IMR-90 (cell line): Measurements from ENCODE around the gene SIM2. TPM values are rescaled to one million over a fixed set of nuclear protein-coding genes. Genes with fewer than 3 reads are reported as not detected.

ENCODE experiments used
- ATAC-seq: fragments of 200-7000 bp; cut with Tn5 transposase; 2 replicates; pipeline ENCODE4 v1.9.1; 2020; ENCODE audit warnings: low read depth, mild to moderate bottlenecking, moderate library complexity
- BruUV-seq: library from RNA; stranded (reverse); fragments of 400-500 nt; replicated peaks from 2 replicates; lab custom pipeline; 2021; lab: Mats Ljungman, UMichigan
- CTCF ChIA-PET: fragments of 300-600 bp; formaldehyde crosslinking; extraction: SDS; loops from one replicate; lab custom pipeline; 2021; ENCODE audit warnings: antibody characterized with exemption; lab: Yijun Ruan, JAX
- POLR2A ChIA-PET: fragments of 300-600 bp; sonication (Branson Sonifier 250); formaldehyde crosslinking; loops from one replicate; lab custom pipeline; 2022; ENCODE audit warnings: antibody characterized with exemption; ENCODE audit not compliant: unreplicated experiment; lab: Charles Lee
- DNase-seq: peaks from one replicate; pipeline ENCODE4 v3.0.0; 2013
- H2AFZ ChIP-seq: replicated peaks from 2 replicates; pipeline ENCODE3; 2013; ENCODE audit warnings: low read length, mild to moderate bottlenecking; ENCODE audit not compliant: poor library complexity
- H2AK5ac ChIP-seq: 2 replicates; pipeline ENCODE4 v1.6.1; 2013; ENCODE audit warnings: low read depth, low read length, inconsistent platforms
- H2AK9ac ChIP-seq: replicated peaks from 2 replicates; pipeline ENCODE3; 2013; ENCODE audit warnings: mild to moderate bottlenecking, low read depth, low read length, moderate library complexity; ENCODE audit not compliant: poor library complexity
- H2BK120ac ChIP-seq: 2 replicates; pipeline ENCODE4 v1.6.1; 2013; ENCODE audit warnings: low read depth, low read length, inconsistent platforms
- H2BK15ac ChIP-seq: 3 replicates; pipeline ENCODE4 v1.6.1; 2013; ENCODE audit warnings: low read depth, low read length, inconsistent platforms
- H2BK20ac ChIP-seq: 2 replicates; pipeline ENCODE4 v1.6.1; 2013; ENCODE audit warnings: low read depth, mild to moderate bottlenecking, inconsistent platforms, low read length, moderate library complexity
- H2BK5ac ChIP-seq: 2 replicates; pipeline ENCODE4 v1.6.1; 2013; ENCODE audit warnings: mild to moderate bottlenecking, low read depth, low read length, inconsistent platforms; ENCODE audit not compliant: poor library complexity, severe bottlenecking
- H3K14ac ChIP-seq: replicated peaks from 2 replicates; pipeline ENCODE4 v1.6.1; 2013; ENCODE audit warnings: low read depth, low read length, inconsistent platforms
- H3K18ac ChIP-seq: 2 replicates; pipeline ENCODE4 v1.6.1; 2013; ENCODE audit warnings: low read depth, low read length, control low read depth
- H3K23ac ChIP-seq: 2 replicates; pipeline ENCODE4 v1.6.1; 2013; ENCODE audit warnings: low read depth, low read length, inconsistent platforms
- H3K27ac ChIP-seq: 2 replicates; pipeline ENCODE4 v1.5.1; 2013; ENCODE audit warnings: mild to moderate bottlenecking, control low read depth, low read length; ENCODE audit not compliant: insufficient read depth
- H3K27me3 ChIP-seq: 2 replicates; pipeline ENCODE4 v1.6.1; 2013; ENCODE audit warnings: low read length; ENCODE audit not compliant: control insufficient read depth, insufficient read depth
- H3K36me3 ChIP-seq: 2 replicates; pipeline ENCODE4 v1.6.1; 2013; ENCODE audit warnings: low read length, mixed read lengths; ENCODE audit not compliant: control insufficient read depth, insufficient read depth
- H3K4ac ChIP-seq: 2 replicates; pipeline ENCODE4 v1.6.1; 2013; ENCODE audit warnings: low read depth, low read length, inconsistent platforms
- H3K4me1 ChIP-seq: 2 replicates; pipeline ENCODE4 v1.6.1; 2013; ENCODE audit warnings: low read length, mixed read lengths; ENCODE audit not compliant: control insufficient read depth, insufficient read depth
- H3K4me2 ChIP-seq: 2 replicates; pipeline ENCODE4 v1.6.1; 2013; ENCODE audit warnings: low read depth, mild to moderate bottlenecking, control low read depth, low read length, moderate library complexity
- H3K4me3 ChIP-seq: 2 replicates; pipeline ENCODE4 v1.5.1; 2013; ENCODE audit warnings: low read depth, mild to moderate bottlenecking, control low read depth, low read length, moderate library complexity; ENCODE audit not compliant: insufficient read depth
- H3K56ac ChIP-seq: 2 replicates; pipeline ENCODE4 v1.6.1; 2013; ENCODE audit warnings: low read length, inconsistent platforms; ENCODE audit not compliant: insufficient read depth; ENCODE audit errors: extremely low read depth
- H3K79me1 ChIP-seq, 2 experiments: 2 replicates each; pipeline ENCODE4 v1.6.1; 2013; ENCODE audit warnings: low read length in 2 of 2, inconsistent platforms in 1 of 2, low read depth in 1 of 2
- H3K9ac ChIP-seq: 2 replicates; pipeline ENCODE4 v1.6.1; 2013; ENCODE audit warnings: low read depth, low read length, control low read depth
- H3K9me1 ChIP-seq: 2 replicates; pipeline ENCODE4 v1.6.1; 2013; ENCODE audit warnings: low read length, inconsistent platforms; ENCODE audit not compliant: insufficient read depth
- H3K9me3 ChIP-seq: 2 replicates; pipeline ENCODE4 v1.6.1; 2013; ENCODE audit warnings: low read length; ENCODE audit not compliant: control insufficient read depth, insufficient read depth
- H4K20me1 ChIP-seq: 2 replicates; pipeline ENCODE4 v1.6.1; 2013; ENCODE audit warnings: low read length, inconsistent platforms; ENCODE audit not compliant: insufficient read depth
- H4K5ac ChIP-seq: 2 replicates; pipeline ENCODE4 v1.6.1; 2013; ENCODE audit warnings: mild to moderate bottlenecking, low read depth, low read length, control low read depth
- H4K8ac ChIP-seq, 2 experiments: 2 replicates each; pipeline ENCODE4 v1.6.1; 2013; ENCODE audit warnings: low read depth in 2 of 2, low read length in 2 of 2, control low read depth in 1 of 2, inconsistent platforms in 1 of 2
- H4K91ac ChIP-seq: 2 replicates; pipeline ENCODE4 v1.6.1; 2013; ENCODE audit warnings: low read depth, low read length, inconsistent platforms; ENCODE audit not compliant: insufficient read depth
- BHLHE40 ChIP-seq: fragments of 150-350 bp; IDR thresholded peaks from 2 replicates; pipeline ENCODE4 v1.6.1; 2016; ENCODE audit warnings: mild to moderate bottlenecking, low read depth, low read length
- CEBPB ChIP-seq: IDR thresholded peaks from 2 replicates; pipeline ENCODE4 v1.6.1; 2012; ENCODE audit warnings: low read depth, low read length, improper control_type of control experiment
- CHD1 ChIP-seq: IDR thresholded peaks from 2 replicates; pipeline ENCODE4 v1.6.1; 2012; ENCODE audit warnings: low read depth, low read length, improper control_type of control experiment
- MAFK ChIP-seq: IDR thresholded peaks from 2 replicates; pipeline ENCODE4 v1.6.1; 2012; ENCODE audit warnings: low read depth, low read length, improper control_type of control experiment
- MAZ ChIP-seq: IDR thresholded peaks from 2 replicates; pipeline ENCODE4 v1.6.1; 2012; ENCODE audit warnings: low read depth, mild to moderate bottlenecking, low read length, improper control_type of control experiment, moderate library complexity, borderline replicate concordance
- MXI1 ChIP-seq: IDR thresholded peaks from 2 replicates; pipeline ENCODE4 v1.6.1; 2012; ENCODE audit warnings: low read depth, mild to moderate bottlenecking, low read length, moderate library complexity, borderline replicate concordance
- NFE2L2 ChIP-seq: fragments of 150-350 bp; IDR thresholded peaks from 2 replicates; pipeline ENCODE4 v1.6.1; 2016; ENCODE audit warnings: low read depth, mild to moderate bottlenecking, low read length
- POLR2A ChIP-seq: IDR thresholded peaks from 2 replicates; pipeline ENCODE4 v1.6.1; 2012; ENCODE audit warnings: mild to moderate bottlenecking, low read depth, low read length
- RAD21 ChIP-seq: IDR thresholded peaks from 2 replicates; pipeline ENCODE4 v1.6.1; 2012; ENCODE audit warnings: low read length, improper control_type of control experiment
- RFX5 ChIP-seq: IDR thresholded peaks from 2 replicates; pipeline ENCODE4 v1.8.0; 2012; ENCODE audit warnings: low read depth, mild to moderate bottlenecking, low read length, moderate library complexity
- SMC3 ChIP-seq: fragments of 150-350 bp; IDR thresholded peaks from 2 replicates; pipeline ENCODE4 v1.6.1; 2016; ENCODE audit warnings: low read depth, mild to moderate bottlenecking, antibody characterized with exemption, low read length, moderate library complexity
- WGBS, 2 experiments: methylation state at CpG; one replicate each; pipeline versions ENCODE4 v1.1.5 to v1.1.7; 2013; ENCODE audit warnings: missing lambda C conversion rate in 2 of 2; ENCODE audit not compliant: insufficient read length in 1 of 2; ENCODE audit errors: extremely low coverage in 2 of 2; 5-methylcytosine and 5-hydroxymethylcytosine counted together
- dilution Hi-C: fragments of 300-500 bp; cut with HindIII; formaldehyde crosslinking; loops from one replicate; pipeline ENCODE4 v1.14.3; 2018; ENCODE audit warnings: low sequenced_read_pairs; ENCODE audit not compliant: unreplicated experiment
- in situ Hi-C: fragments of 300-500 bp; cut with MboI; formaldehyde crosslinking; loops from 3 replicates; pipeline ENCODE4 v1.14.3; 2019; ENCODE audit warnings: low sequenced_read_pairs, inconsistent platforms, mixed read lengths
- intact Hi-C: fragments of 100-400 bp; cut with micrococcal nuclease; formaldehyde crosslinking; loops from 2 replicates; pipeline ENCODE4 v1.10.0; 2022
- polyA plus RNA-seq, 3 experiments: library from polyadenylated mRNA; depleted of rRNA; stranded (reverse); fragments of >200 nt; gene quantifications; 2 replicates each; pipeline ENCODE4 v1.2.3, GENCODE V29; 2012; ENCODE audit warnings: low replicate concordance in 1 of 3
- total RNA-seq: library from RNA; depleted of rRNA; stranded (reverse); fragments of >200 nt; gene quantifications from 2 replicates; pipeline ENCODE4 v1.2.3, GENCODE V29; 2012

SIM2 gene
- total and polyA plus RNA-seq, 2 of the 4 experiments (the other 2 are of a cell fraction): 2.2 to 7.5 TPM

DNA sequence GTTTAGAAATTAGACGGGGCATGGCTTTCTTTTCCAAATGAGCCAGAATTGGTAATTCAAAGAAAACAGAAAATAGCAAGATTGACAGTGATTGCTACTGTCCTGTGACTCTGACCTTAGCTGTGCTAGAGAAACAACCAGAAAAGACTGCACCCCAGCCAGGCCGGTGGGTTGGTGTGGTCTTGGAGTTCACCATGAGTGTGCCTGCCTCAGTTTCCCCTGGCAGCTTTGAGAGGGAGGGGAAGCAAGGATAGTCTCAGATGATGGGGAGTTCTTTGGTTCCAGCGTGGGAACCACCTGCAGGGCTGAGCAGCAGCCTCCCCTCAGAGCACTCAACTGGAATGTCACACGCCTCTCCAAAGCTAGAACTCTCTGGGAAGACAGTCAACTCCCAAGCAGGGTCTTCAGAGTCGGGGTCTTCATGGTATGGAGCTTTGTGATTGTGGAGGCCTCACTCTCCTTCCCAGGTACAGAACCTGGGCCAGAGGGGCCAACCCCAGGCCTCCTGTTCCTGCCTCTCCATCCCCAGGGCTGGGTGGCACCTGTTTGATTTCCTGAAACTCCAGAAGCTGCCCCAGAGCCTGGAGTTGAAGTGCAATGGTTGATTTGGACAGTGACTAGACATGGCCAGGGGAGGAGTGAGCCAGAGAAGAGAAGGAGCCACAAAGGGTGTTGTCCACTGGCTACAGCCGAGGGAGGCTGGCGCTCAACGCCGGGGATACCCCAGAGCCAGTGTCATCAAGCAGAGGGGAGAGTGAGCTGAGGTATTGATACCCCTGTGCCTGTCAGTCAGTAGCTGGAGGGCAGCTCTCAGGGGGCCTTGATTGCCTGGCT, 35.7 kb downstream of the SIM2 start (continued):
- TF ChIP-seq BHLHE40: no peak

DNA sequence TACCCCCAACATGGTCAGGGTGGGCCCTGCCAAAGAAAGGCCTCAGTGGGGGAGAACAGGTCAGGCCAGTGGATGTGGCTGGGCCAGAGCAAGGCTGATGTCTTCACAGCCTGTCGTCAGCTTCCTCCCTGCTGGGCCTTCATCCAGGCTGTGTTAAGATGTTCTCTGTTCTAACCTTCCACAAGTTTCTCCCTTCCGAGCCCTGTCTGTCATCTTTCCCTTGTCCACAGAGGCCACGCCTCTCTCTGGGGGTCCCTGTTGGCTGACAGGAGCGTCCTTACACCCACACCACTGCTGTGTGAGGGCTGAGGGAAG, 36.2 kb downstream of the SIM2 start:
- Histone ChIP-seq H2BK5ac (no peak overlapping the region), H2BK120ac (no peak overlapping the region)

More for the DNA sequence above, 36.2 kb downstream of the SIM2 start:
- no peak for ATAC-seq
- no peak overlapping the region for H4K8ac ChIP-seq
- WGBS, 2 experiments: 80% methylated on average over 1 of the region's 4 CpGs; no CpG with 5 or more reads in 1 of the 2 experiments
- no peak overlapping the region for H2BK20ac ChIP-seq
- H3K23ac ChIP-seq: no peak overlapping the region
- no peak for TF ChIP-seq CHD1
- no peak for TF ChIP-seq POLR2A
- TF ChIP-seq RAD21: no peak
- no peak for TF ChIP-seq SMC3
- TF ChIP-seq NFE2L2: no peak
- no peak for TF ChIP-seq RFX5
- no peak for TF ChIP-seq MAFK
- TF ChIP-seq MXI1: no peak
- no peak for TF ChIP-seq MAZ
- TF ChIP-seq CEBPB: no peak
- no peak overlapping the region for H3K4me2 ChIP-seq
- no peak overlapping the region for H3K18ac ChIP-seq
- DNase-seq: no peak
- no peak overlapping the region for H3K14ac ChIP-seq
- no peaks in the 10 kb centered on the region for H3K36me3 ChIP-seq
- H4K91ac ChIP-seq: no peak overlapping the region
- POLR2A ChIA-PET: no interaction called here
- H3K4me3 ChIP-seq: no peak overlapping the region
- peaks cover 37% of the 10 kb centered on the region for H3K27me3 ChIP-seq
- H3K4ac ChIP-seq: no peak overlapping the region
- no peak overlapping the region for H2BK15ac ChIP-seq
- H2AK9ac ChIP-seq: peak overlapping the region; percentile 16
- peak overlapping the region; percentile 43 for H2AFZ ChIP-seq
- H3K79me1 ChIP-seq: peaks cover 0 to 7% of the 10 kb centered on the region in 2 experiments; a peak in 2 of 4 replicates
- intact Hi-C loops: no loop called here
- no peaks in the 10 kb centered on the region for H4K20me1 ChIP-seq
- peaks cover 2% of the 10 kb centered on the region; the same call in 1 of the 2 replicates for H3K9me1 ChIP-seq
- no peaks in the 10 kb centered on the region for H3K9me3 ChIP-seq
- no peak overlapping the region for H3K27ac ChIP-seq
- no TSS peak for BruUV-seq
- H3K9ac ChIP-seq: no peak overlapping the region
- H4K5ac ChIP-seq: no peak overlapping the region
- no peak overlapping the region for H2AK5ac ChIP-seq
- in situ Hi-C loops: no loop called here
- no peaks in the 10 kb centered on the region for H3K4me1 ChIP-seq
- dilution Hi-C loops: no loop called here
- CTCF ChIA-PET: no interaction called here
- H3K56ac ChIP-seq: no peak overlapping the region
